ENCODE data around the gene DNM3. TPM values are rescaled to one million over a fixed set of nuclear protein-coding genes. Genes with fewer than 3 reads are reported as not detected.

DNM3 gene
- total and polyA plus RNA-seq, 7 donors = 0.60 to 13.3 (median 3.9) TPM

DNA sequence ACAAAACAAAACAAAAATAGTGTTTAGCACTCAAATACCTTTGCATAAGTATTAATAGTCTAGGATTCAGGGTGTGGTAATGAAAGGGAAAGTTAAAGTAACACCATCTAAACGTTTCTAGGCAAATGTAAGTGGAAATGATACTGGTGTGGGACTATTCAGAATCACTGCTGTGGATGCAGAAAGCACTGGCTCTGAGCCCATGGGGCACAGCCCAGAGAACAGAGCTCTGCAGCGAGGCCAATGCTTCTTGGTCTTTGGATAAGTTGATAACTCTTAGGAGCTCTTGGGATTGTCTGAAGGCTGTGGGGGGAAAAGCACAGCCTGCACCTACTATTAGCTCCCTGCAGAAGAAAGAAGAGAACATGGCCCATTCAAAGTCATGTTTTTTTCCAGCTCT is 21.4 kb upstream of the DNM3 start:
- TF ChIP-seq EP300 (IDR thresholded peaks at IDR 0.05) = no peak
- TF ChIP-seq POLR2A (IDR thresholded peaks at IDR 0.05) = no peak
- TF ChIP-seq, protein P1, sequence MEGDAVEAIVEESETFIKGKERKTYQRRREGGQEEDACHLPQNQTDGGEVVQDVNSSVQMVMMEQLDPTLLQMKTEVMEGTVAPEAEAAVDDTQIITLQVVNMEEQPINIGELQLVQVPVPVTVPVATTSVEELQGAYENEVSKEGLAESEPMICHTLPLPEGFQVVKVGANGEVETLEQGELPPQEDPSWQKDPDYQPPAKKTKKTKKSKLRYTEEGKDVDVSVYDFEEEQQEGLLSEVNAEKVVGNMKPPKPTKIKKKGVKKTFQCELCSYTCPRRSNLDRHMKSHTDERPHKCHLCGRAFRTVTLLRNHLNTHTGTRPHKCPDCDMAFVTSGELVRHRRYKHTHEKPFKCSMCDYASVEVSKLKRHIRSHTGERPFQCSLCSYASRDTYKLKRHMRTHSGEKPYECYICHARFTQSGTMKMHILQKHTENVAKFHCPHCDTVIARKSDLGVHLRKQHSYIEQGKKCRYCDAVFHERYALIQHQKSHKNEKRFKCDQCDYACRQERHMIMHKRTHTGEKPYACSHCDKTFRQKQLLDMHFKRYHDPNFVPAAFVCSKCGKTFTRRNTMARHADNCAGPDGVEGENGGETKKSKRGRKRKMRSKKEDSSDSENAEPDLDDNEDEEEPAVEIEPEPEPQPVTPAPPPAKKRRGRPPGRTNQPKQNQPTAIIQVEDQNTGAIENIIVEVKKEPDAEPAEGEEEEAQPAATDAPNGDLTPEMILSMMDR (IDR thresholded peaks at IDR 0.05) = no peak
- TF ChIP-seq POLR2AphosphoS5 (IDR thresholded peaks at IDR 0.05) = no peak
- no peak overlapping the region for H3K4me3 ChIP-seq
- intact Hi-C loops (cut with DNase I) = no loop called here
- H3K4me1 ChIP-seq = peaks cover 0 to 12% (median 8%) of the 10 kb centered on the region in 4 donors
- WGBS, 2 donors = 57 to 60% methylated on average over 2 of the region's 2 CpGs
- no peaks in the 10 kb centered on the region for H3K9me3 ChIP-seq
- H3K36me3 ChIP-seq = no peaks in the 10 kb centered on the region
- no peak for DNase-seq
- H3K27me3 ChIP-seq = no peaks in the 10 kb centered on the region
- no peak overlapping the region for H3K27ac ChIP-seq

GRCh38 chr1:171826973-171827372 is 14.3 kb upstream of the DNM3 start:
- WGBS, 2 donors = 44 to 91% methylated on average over 1 of the region's 1 CpG
- DNase-seq = no peak
- TF ChIP-seq EP300 (IDR thresholded peaks at IDR 0.05) = no peak
- Histone ChIP-seq H3K4me1 (no peaks in the 10 kb centered on the region), H3K4me3 (no peak overlapping the region), H3K9me3 (peaks cover 0 to 14% (median 0%) of the 10 kb centered on the region in 4 donors), H3K27me3 (no peaks in the 10 kb centered on the region), H3K27ac (no peak overlapping the region), H3K36me3 (no peaks in the 10 kb centered on the region)
- intact Hi-C loops (cut with DNase I) = no loop called here

GRCh38 chr1:171828794-171829193 is 12.5 kb upstream of the DNM3 start:
- WGBS, 2 donors = 88 to 89% methylated on average over 11 of the region's 11 CpGs
- H3K27ac ChIP-seq = no peak overlapping the region
- intact Hi-C loops (cut with DNase I) = no loop called here

GRCh38 chr1:171833091-171833825 is 8.0 kb upstream of the DNM3 start:
- Histone ChIP-seq H3K4me1 (no peaks in the 10 kb centered on the region), H3K9me3 (no peaks in the 10 kb centered on the region), H3K36me3 (no peaks in the 10 kb centered on the region), H3K4me3 (no peak overlapping the region), H3K27ac (no peak overlapping the region), H3K27me3 (no peaks in the 10 kb centered on the region)
- 65 to 85% methylated on average over 4 of the region's 4 CpGs for WGBS, 2 donors
- intact Hi-C loops (cut with DNase I) = no loop called here
- TF ChIP-seq EP300 (IDR thresholded peaks at IDR 0.05) (no peak), POLR2A (IDR thresholded peaks at IDR 0.05) (no peak), POLR2AphosphoS5 (IDR thresholded peaks at IDR 0.05) (no peak)
- TF ChIP-seq, protein P1 (IDR thresholded peaks at IDR 0.05) = no peak
- DNase-seq = no peak

More at GRCh38 chr1:171828794-171829193, 12.5 kb upstream of the DNM3 start:
- no peaks in the 10 kb centered on the region for H3K4me1 ChIP-seq
- peaks cover 0 to 14% (median 0%) of the 10 kb centered on the region in 4 donors for H3K9me3 ChIP-seq
- H3K27me3 ChIP-seq = no peaks in the 10 kb centered on the region
- no peak overlapping the region for H3K4me3 ChIP-seq
- no peak for TF ChIP-seq EP300 (IDR thresholded peaks at IDR 0.05)
- TF ChIP-seq, protein P1 (IDR thresholded peaks at IDR 0.05) = no peak
- no peak for TF ChIP-seq POLR2AphosphoS5 (IDR thresholded peaks at IDR 0.05)
- no peak for TF ChIP-seq POLR2A (IDR thresholded peaks at IDR 0.05)
- no peak for DNase-seq
- H3K36me3 ChIP-seq = no peaks in the 10 kb centered on the region

GRCh38 chr1:171834821-171835220 is 6.5 kb upstream of the DNM3 start:
- no peaks in the 10 kb centered on the region for H3K9me3 ChIP-seq
- no peaks in the 10 kb centered on the region for H3K36me3 ChIP-seq
- H3K27ac ChIP-seq = no peak overlapping the region
- no peaks in the 10 kb centered on the region for H3K27me3 ChIP-seq
- no peak for DNase-seq
- H3K4me3 ChIP-seq = no peak overlapping the region
- WGBS, 2 donors = 84 to 92% methylated on average over 2 of the region's 2 CpGs
- H3K4me1 ChIP-seq = no peaks in the 10 kb centered on the region
- intact Hi-C loops (cut with DNase I) = no loop called here
- TF ChIP-seq, protein P1 (IDR thresholded peaks at IDR 0.05) = no peak
- TF ChIP-seq POLR2A (IDR thresholded peaks at IDR 0.05) = no peak
